Measurements from ENCODE around the gene NBEA. TPM values are rescaled to one million over a fixed set of nuclear protein-coding genes. Genes with fewer than 3 reads are reported as not detected.

The NBEA gene
- total RNA-seq, 1 experiment from 2014 or later = 3.3 TPM

- H3K9me3 Mint-ChIP-seq (ENCODE audit: unreplicated experiment) = peaks cover 10% of the 10 kb centered on the region
- H3K4me1 Mint-ChIP-seq (ENCODE audit: insufficient read depth, unreplicated experiment) = no peaks in the 10 kb centered on the region
- CTCF ChIA-PET = no interaction called here
- no peak overlapping the region for H3K4me3 Mint-ChIP-seq (ENCODE audit: unreplicated experiment)
- TF ChIP-seq CTCF (IDR thresholded peaks at IDR 0.05; ENCODE audit: unreplicated experiment) = no peak
- intact Hi-C loops (cut with micrococcal nuclease) = no loop called here
- no peak for DNase-seq (ENCODE audit: unreplicated experiment)
- no peaks in the 10 kb centered on the region for H3K36me3 Mint-ChIP-seq (ENCODE audit: insufficient read depth, unreplicated experiment)
- BruUV-seq (replicated peaks) = no TSS peak
- H3K27me3 Mint-ChIP-seq (ENCODE audit: insufficient read depth, unreplicated experiment) = no peaks in the 10 kb centered on the region
- POLR2A ChIA-PET = interaction anchor here (0.6 kb wide), 1 partner anchor 182 kb away, joined by 3 read pairs; no protein-coding TSS in a partner anchor
- no peak overlapping the region for H3K27ac Mint-ChIP-seq (ENCODE audit: low read depth, unreplicated experiment)
Observed at GRCh38 chr13:35698911-35699576, 757.0 kb downstream of the NBEA start.

GRCh38 chr13:35699825-35700510, 757.9 kb downstream of the NBEA start:
- Mint-ChIP-seq H3K27me3 (ENCODE audit: insufficient read depth, unreplicated experiment) (no peaks in the 10 kb centered on the region), H3K4me3 (ENCODE audit: unreplicated experiment) (no peak overlapping the region), H3K27ac (ENCODE audit: low read depth, unreplicated experiment) (no peak overlapping the region), H3K9me3 (ENCODE audit: unreplicated experiment) (peaks cover 12% of the 10 kb centered on the region), H3K36me3 (ENCODE audit: insufficient read depth, unreplicated experiment) (no peaks in the 10 kb centered on the region), H3K4me1 (ENCODE audit: insufficient read depth, unreplicated experiment) (no peaks in the 10 kb centered on the region)
- CTCF ChIA-PET = interaction anchor here (0.6 kb wide), 1 partner anchor 520 kb away, joined by 4 read pairs; no protein-coding TSS in a partner anchor
- no peak for DNase-seq (ENCODE audit: unreplicated experiment)
- POLR2A ChIA-PET = no interaction called here
- TF ChIP-seq CTCF (IDR thresholded peaks at IDR 0.05; ENCODE audit: unreplicated experiment) = no peak
- no TSS peak for BruUV-seq (replicated peaks)
- intact Hi-C loops (cut with micrococcal nuclease) = no loop called here

- H3K4me1 Mint-ChIP-seq (ENCODE audit: insufficient read depth, unreplicated experiment) = no peaks in the 10 kb centered on the region
- no peak for DNase-seq (ENCODE audit: unreplicated experiment)
- BruUV-seq (replicated peaks) = no TSS peak
- intact Hi-C loops (cut with micrococcal nuclease) = no loop called here
- no peak overlapping the region for H3K4me3 Mint-ChIP-seq (ENCODE audit: unreplicated experiment)
- no peak overlapping the region for H3K27ac Mint-ChIP-seq (ENCODE audit: low read depth, unreplicated experiment)
- H3K9me3 Mint-ChIP-seq (ENCODE audit: unreplicated experiment) = peaks cover 19% of the 10 kb centered on the region
- H3K27me3 Mint-ChIP-seq (ENCODE audit: insufficient read depth, unreplicated experiment) = no peaks in the 10 kb centered on the region
- no peak for TF ChIP-seq CTCF (IDR thresholded peaks at IDR 0.05; ENCODE audit: unreplicated experiment)
- ChIA-PET CTCF (interaction anchor here (0.6 to 0.7 kb wide), 3 partner anchors 37 to 1102 kb away, joined by 4 read pairs; no protein-coding TSS in a partner anchor), POLR2A (no interaction called here)
- H3K36me3 Mint-ChIP-seq (ENCODE audit: insufficient read depth, unreplicated experiment) = no peaks in the 10 kb centered on the region
Observed at GRCh38 chr13:35700671-35701070, 758.6 kb downstream of the NBEA start.

GRCh38 chr13:35702316-35702715, 760.2 kb downstream of the NBEA start:
- no peaks in the 10 kb centered on the region for H3K4me1 Mint-ChIP-seq (ENCODE audit: insufficient read depth, unreplicated experiment)
- ChIA-PET CTCF (no interaction called here), POLR2A (no interaction called here)
- H3K9me3 Mint-ChIP-seq (ENCODE audit: unreplicated experiment) = peaks cover 29% of the 10 kb centered on the region
- BruUV-seq (replicated peaks) = no TSS peak
- DNase-seq (ENCODE audit: unreplicated experiment) = no peak
- no peak for TF ChIP-seq CTCF (IDR thresholded peaks at IDR 0.05; ENCODE audit: unreplicated experiment)
- H3K36me3 Mint-ChIP-seq (ENCODE audit: insufficient read depth, unreplicated experiment) = no peaks in the 10 kb centered on the region
- no peak overlapping the region for H3K27ac Mint-ChIP-seq (ENCODE audit: low read depth, unreplicated experiment)
- intact Hi-C loops (cut with micrococcal nuclease) = no loop called here
- no peaks in the 10 kb centered on the region for H3K27me3 Mint-ChIP-seq (ENCODE audit: insufficient read depth, unreplicated experiment)
- H3K4me3 Mint-ChIP-seq (ENCODE audit: unreplicated experiment) = no peak overlapping the region

All from MCF 10A (cell line).